ENCODE results near the gene CNTN4. TPM values are rescaled to one million over a fixed set of nuclear protein-coding genes. Genes with fewer than 3 reads are reported as not detected.

CNTN4 gene
- total RNA-seq, 8 experiments from 2014 or later, result 0.31 to 27.6 (median 15.8) TPM

DNA sequence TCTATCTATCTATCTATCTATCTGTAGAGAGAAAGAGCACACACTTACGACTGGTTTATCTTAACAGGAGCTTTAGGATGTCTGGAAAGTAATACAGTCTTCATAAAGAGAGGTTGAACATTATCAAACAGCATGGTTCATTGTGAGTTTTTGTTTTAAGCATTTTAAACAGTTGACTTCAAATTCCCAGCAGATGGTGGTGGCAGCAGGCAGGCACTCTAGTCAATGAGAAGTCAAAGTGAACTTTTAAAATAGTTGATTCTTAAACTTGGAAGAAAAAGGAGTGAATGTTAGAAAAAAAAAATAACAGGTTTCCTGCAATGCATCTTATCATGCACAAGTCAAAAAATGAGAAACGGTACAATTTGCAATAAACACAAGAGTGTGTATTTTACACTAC lies 578.8 kb downstream of the CNTN4 start:
- Histone ChIP-seq H3K4me1 (replicated peaks in 1 of 2) (peaks cover 0 to 3% of the 10 kb centered on the region in 2 donors), H3K4me3 (no peak overlapping the region), H3K27ac (no peak overlapping the region)
- WGBS, 10 experiments, result 22 to 100% (median 46%) methylated on average over 1 to 2 of the region's 2 CpGs; no CpG with 5 or more reads in 2 of the 10 experiments
- in situ Hi-C loops (cut with MboI; ENCODE audit: low pct_unique_long_range_greater_than_20kb in 2 of 9, low sequenced_read_pairs in 9 of 9, unreplicated experiment in 9 of 9), result no loop called here
- ATAC-seq (replicated peaks in 6 of 8), result no peak

DNA sequence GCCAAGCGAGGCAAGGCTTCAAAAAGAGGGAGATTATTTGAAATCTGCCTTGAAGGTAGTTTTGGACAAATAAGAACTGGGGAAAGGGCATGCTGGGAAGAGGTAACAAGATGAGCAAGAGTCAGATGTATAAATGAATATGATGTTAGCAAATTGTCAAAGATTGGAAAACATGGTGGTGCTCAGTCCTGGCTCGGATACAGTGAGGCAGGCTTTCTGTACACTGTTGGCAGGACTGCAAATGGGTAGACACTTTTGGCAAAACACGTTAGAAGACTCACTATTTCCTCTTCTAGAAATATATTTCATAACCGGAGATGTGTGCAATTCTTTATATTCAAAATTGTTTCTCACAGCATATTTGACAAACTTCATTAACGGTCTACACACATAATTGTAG lies 581.6 kb downstream of the CNTN4 start:
- Histone ChIP-seq H3K4me3 (no peak overlapping the region), H3K27ac (no peak overlapping the region), H3K4me1 (replicated peaks in 1 of 2) (peaks cover 3 to 11% of the 10 kb centered on the region in 2 donors)
- in situ Hi-C loops (cut with MboI; ENCODE audit: low pct_unique_long_range_greater_than_20kb in 2 of 9, low sequenced_read_pairs in 9 of 9, unreplicated experiment in 9 of 9), result no loop called here
- no peak for ATAC-seq (replicated peaks in 6 of 8)
- 20 to 100% (median 83%) methylated on average over 1 to 5 of the region's 5 CpGs; no CpG with 5 or more reads in 1 of the 10 experiments for WGBS, 10 experiments

GRCh38 chr3:2684046-2684445 lies 585.4 kb downstream of the CNTN4 start:
- no peak overlapping the region for H3K27ac ChIP-seq
- H3K4me3 ChIP-seq, result no peak overlapping the region
- in situ Hi-C loops (cut with MboI; ENCODE audit: low pct_unique_long_range_greater_than_20kb in 2 of 9, low sequenced_read_pairs in 9 of 9, unreplicated experiment in 9 of 9), result no loop called here
- peaks cover 7 to 18% of the 10 kb centered on the region in 2 donors for H3K4me1 ChIP-seq (replicated peaks in 1 of 2)
- peak in 6 of 8 experiments; percentile 46 to 92 (median 84) for ATAC-seq (replicated peaks in 6 of 8)

DNA sequence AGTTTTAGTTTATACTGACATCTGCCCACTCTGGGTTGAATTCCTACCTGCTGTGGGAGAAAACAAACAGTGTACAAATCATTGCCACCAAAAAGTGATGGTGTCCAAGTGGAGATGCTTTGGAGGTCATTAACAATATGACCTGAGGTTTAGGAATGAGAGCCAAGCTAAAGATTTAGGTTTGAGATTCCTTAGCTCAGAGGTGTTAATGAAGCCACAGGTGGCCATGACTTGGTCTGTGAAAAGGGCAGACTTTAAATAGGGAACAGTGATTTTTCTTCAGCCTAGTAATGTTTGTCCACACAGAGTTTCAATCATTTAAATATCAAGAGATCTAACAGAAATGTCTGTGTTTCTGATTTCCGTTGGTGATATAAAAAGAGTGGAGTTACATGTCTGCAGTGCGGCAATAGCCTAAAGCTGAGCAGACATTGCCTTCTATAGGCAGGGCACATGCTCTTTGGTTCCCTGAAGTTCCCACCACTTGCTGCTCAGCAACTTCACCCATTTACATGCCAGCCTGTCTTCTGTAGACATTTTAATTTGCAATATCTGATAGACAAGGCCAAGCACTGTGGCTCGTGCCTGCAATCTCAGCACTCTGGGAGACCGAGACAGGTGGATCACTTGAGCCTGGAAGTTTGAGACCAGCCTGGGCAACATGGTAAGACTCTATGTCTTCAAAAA lies 588.3 kb downstream of the CNTN4 start:
- WGBS, 10 experiments, result 0 to 50% (median 31%) methylated on average over 1 to 4 of the region's 4 CpGs; no CpG with 5 or more reads in 5 of the 10 experiments
- ATAC-seq (replicated peaks in 6 of 8), result no peak
- in situ Hi-C loops (cut with MboI; ENCODE audit: low pct_unique_long_range_greater_than_20kb in 2 of 9, low sequenced_read_pairs in 9 of 9, unreplicated experiment in 9 of 9), result no loop called here

DNA sequence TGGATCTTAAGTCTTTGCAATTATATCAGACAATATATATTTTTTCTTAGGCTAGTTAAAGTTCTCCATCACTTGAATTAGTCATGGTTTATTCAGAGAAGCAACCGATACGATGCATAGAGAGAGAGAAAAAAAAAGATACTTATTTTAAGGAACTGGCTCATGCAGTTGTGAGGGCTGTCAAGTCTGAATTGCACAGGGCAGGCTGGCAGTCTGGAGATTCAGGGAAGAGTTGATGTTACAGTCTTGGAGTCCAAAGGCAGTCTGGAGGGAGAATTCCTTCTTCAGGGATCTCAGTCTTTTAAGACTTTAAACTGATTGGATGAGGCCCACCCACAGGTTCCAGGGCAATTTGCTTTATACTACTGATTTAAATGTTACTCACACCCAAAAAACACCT lies 598.9 kb downstream of the CNTN4 start:
- Histone ChIP-seq H3K4me3 (no peak overlapping the region), H3K4me1 (replicated peaks in 1 of 2) (no peaks in the 10 kb centered on the region), H3K27ac (no peak overlapping the region)
- in situ Hi-C loops (cut with MboI; ENCODE audit: low pct_unique_long_range_greater_than_20kb in 2 of 9, low sequenced_read_pairs in 9 of 9, unreplicated experiment in 9 of 9), result no loop called here
- WGBS, 10 experiments, result 0 to 100% (median 72%) methylated on average over 2 of the region's 2 CpGs; no CpG with 5 or more reads in 5 of the 10 experiments
- ATAC-seq (replicated peaks in 6 of 8), result no peak

More for the DNA sequence above, 588.3 kb downstream of the CNTN4 start:
- no peak overlapping the region for H3K27ac ChIP-seq
- peaks cover 4 to 18% of the 10 kb centered on the region in 2 donors for H3K4me1 ChIP-seq (replicated peaks in 1 of 2)
- H3K4me3 ChIP-seq, result no peak overlapping the region

DNA sequence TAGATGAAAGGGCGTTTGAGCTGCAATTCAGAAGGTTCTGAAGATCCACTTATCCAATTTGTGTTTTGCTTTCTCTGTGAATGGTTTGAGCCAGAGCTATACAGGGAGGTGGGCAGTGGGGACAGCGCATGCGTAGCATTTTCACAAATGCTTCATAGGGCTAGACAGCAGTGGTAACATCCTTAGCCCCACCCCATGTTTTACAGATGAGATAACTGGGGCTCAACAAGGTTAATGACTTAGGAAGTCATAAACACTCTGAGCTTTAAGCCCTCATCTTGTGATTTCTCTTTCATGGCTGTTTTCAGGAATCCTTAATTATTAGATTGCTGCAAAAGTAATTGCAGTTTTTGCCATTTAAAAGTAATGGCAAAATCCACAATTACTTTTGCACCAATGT lies 602.8 kb downstream of the CNTN4 start:
- Histone ChIP-seq H3K27ac (no peak overlapping the region), H3K4me3 (no peak overlapping the region), H3K4me1 (replicated peaks in 1 of 2) (no peaks in the 10 kb centered on the region)
- in situ Hi-C loops (cut with MboI; ENCODE audit: low pct_unique_long_range_greater_than_20kb in 2 of 9, low sequenced_read_pairs in 9 of 9, unreplicated experiment in 9 of 9), result no loop called here
- 13 to 100% (median 50%) methylated on average over 2 to 3 of the region's 3 CpGs; no CpG with 5 or more reads in 3 of the 10 experiments for WGBS, 10 experiments
- ATAC-seq (replicated peaks in 6 of 8), result no peak

GRCh38 chr3:2706144-2706835 lies 607.6 kb downstream of the CNTN4 start:
- in situ Hi-C loops (cut with MboI; ENCODE audit: low pct_unique_long_range_greater_than_20kb in 2 of 9, low sequenced_read_pairs in 9 of 9, unreplicated experiment in 9 of 9), result no loop called here
- WGBS, 10 experiments, result 26 to 100% (median 78%) methylated on average over 1 to 5 of the region's 5 CpGs
- H3K4me1 ChIP-seq (replicated peaks in 1 of 2), result peaks cover 0 to 3% of the 10 kb centered on the region in 2 donors
- no peak overlapping the region for H3K27ac ChIP-seq
- no peak for ATAC-seq (replicated peaks in 6 of 8)
- H3K4me3 ChIP-seq, result no peak overlapping the region

DNA sequence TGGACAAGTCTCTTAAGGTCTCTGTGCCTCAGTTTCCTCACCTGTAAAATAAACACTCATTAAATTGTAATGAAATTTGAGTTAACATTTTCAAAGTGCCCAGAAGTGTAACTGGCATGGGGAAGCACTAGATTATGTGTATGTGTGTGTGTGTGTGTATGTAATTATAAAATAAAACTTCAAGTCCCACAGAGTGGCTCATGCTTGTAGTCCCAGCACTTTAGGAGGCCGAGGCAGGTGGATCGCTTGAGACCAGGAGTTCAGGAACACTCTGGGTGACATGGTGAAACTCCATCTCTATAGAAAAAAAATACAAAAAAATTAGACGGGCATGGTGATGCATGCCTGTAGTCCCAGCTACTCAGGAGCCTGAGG lies 608.2 kb downstream of the CNTN4 start:
- 79 to 100% (median 80%) methylated on average over 1 to 3 of the region's 3 CpGs; no CpG with 5 or more reads in 5 of the 10 experiments for WGBS, 10 experiments
- ATAC-seq (replicated peaks in 6 of 8), result no peak
- H3K4me3 ChIP-seq, result no peak overlapping the region
- H3K4me1 ChIP-seq (replicated peaks in 1 of 2), result peaks cover 0 to 3% of the 10 kb centered on the region in 2 donors
- in situ Hi-C loops (cut with MboI; ENCODE audit: low pct_unique_long_range_greater_than_20kb in 2 of 9, low sequenced_read_pairs in 9 of 9, unreplicated experiment in 9 of 9), result no loop called here
- H3K27ac ChIP-seq, result no peak overlapping the region

GRCh38 chr3:2711081-2711480 lies 612.4 kb downstream of the CNTN4 start:
- WGBS, 10 experiments, result 0 to 100% (median 82%) methylated on average over 1 to 3 of the region's 3 CpGs
- H3K4me3 ChIP-seq, result no peak overlapping the region
- peaks cover 0 to 3% of the 10 kb centered on the region in 2 donors for H3K4me1 ChIP-seq (replicated peaks in 1 of 2)
- in situ Hi-C loops (cut with MboI; ENCODE audit: low pct_unique_long_range_greater_than_20kb in 2 of 9, low sequenced_read_pairs in 9 of 9, unreplicated experiment in 9 of 9), result no loop called here
- H3K27ac ChIP-seq, result no peak overlapping the region
- ATAC-seq (replicated peaks in 6 of 8), result no peak

DNA sequence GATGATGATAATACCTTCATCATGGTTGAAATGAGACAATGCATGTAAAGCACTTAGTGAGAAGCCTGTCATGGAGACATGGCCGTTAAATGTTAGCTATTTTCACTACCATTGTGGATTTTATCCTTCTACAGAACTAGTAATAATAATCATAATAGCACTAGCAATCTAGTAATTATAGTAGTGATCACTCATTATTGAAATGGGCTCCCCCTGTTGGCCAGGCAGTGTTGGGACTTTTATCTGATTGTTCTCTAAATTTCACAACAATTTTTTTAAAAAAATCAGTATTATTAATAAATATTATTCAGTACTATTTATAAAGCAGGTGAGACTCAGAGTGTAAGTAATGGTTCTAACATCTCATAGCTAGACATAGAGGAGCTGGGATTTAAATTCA lies 615.3 kb downstream of the CNTN4 start:
- no peak overlapping the region for H3K27ac ChIP-seq
- H3K4me1 ChIP-seq (replicated peaks in 1 of 2), result peaks cover 0 to 3% of the 10 kb centered on the region in 2 donors
- WGBS, 10 experiments, result 78 to 100% (median 92%) methylated on average over 1 of the region's 1 CpG; no CpG with 5 or more reads in 6 of the 10 experiments
- in situ Hi-C loops (cut with MboI; ENCODE audit: low pct_unique_long_range_greater_than_20kb in 2 of 9, low sequenced_read_pairs in 9 of 9, unreplicated experiment in 9 of 9), result no loop called here
- H3K4me3 ChIP-seq, result no peak overlapping the region
- ATAC-seq (replicated peaks in 6 of 8), result no peak

DNA sequence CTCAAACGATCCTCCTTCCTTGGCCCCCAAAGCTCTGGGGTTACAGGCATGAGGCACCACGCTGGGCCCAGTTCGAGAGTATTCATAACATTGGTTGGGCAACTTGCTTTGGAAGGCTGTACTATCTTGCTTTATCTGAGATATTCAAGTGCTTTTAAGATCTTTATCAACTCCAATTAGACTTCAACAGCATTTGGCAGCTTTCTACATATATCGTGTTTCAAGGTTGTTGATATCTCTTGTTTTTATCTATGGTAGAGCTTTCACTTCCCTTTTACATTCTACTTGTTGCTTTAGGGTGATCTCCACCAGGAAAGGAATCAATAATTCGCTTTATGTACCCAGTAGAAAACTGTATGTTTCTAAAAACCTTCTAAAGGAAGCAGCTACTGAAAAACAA lies 616.2 kb downstream of the CNTN4 start:
- no peak overlapping the region for H3K27ac ChIP-seq
- no peak for ATAC-seq (replicated peaks in 6 of 8)
- in situ Hi-C loops (cut with MboI; ENCODE audit: low pct_unique_long_range_greater_than_20kb in 2 of 9, low sequenced_read_pairs in 9 of 9, unreplicated experiment in 9 of 9), result no loop called here
- peaks cover 0 to 3% of the 10 kb centered on the region in 2 donors for H3K4me1 ChIP-seq (replicated peaks in 1 of 2)
- no peak overlapping the region for H3K4me3 ChIP-seq
- 0 to 96% (median 75%) methylated on average over 1 to 5 of the region's 5 CpGs; no CpG with 5 or more reads in 1 of the 10 experiments for WGBS, 10 experiments

DNA sequence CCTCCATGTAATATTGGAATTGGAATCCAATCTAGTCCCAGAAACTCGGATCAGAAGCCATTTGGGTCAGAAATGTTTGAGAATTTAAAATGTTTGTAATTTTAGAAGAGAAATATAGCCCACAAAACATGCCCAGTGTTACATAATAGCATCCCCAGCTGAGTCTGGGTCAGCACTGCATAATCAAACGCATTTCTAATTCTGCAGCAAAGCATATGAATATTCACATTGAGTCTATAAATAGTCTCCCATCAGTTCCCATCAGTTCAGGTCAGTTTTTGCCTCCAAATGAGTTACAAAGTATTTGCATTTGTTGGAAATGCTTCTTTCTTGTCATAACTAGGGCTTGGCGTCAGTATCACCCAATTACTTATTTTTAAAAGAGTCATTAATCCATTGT lies 628.4 kb downstream of the CNTN4 start:
- Histone ChIP-seq H3K27ac (peak overlapping the region in 1 of 2 donors; percentile 24), H3K4me1 (replicated peaks in 1 of 2) (peaks cover 13 to 18% of the 10 kb centered on the region in 2 donors), H3K4me3 (no peak overlapping the region)
- 0 to 100% (median 39%) methylated on average over 1 to 2 of the region's 3 CpGs for WGBS, 10 experiments
- ATAC-seq (replicated peaks in 6 of 8), result peak in 7 of 8 experiments; percentile 6 to 96 (median 42)
- in situ Hi-C loops (cut with MboI; ENCODE audit: low pct_unique_long_range_greater_than_20kb in 2 of 9, low sequenced_read_pairs in 9 of 9, unreplicated experiment in 9 of 9), result no loop called here

- Histone ChIP-seq H3K4me1 (replicated peaks in 1 of 2) (peaks cover 13 to 18% of the 10 kb centered on the region in 2 donors), H3K4me3 (no peak overlapping the region), H3K27ac (peak overlapping the region in 1 of 2 donors; percentile 24)
- in situ Hi-C loops (cut with MboI; ENCODE audit: low pct_unique_long_range_greater_than_20kb in 2 of 9, low sequenced_read_pairs in 9 of 9, unreplicated experiment in 9 of 9), result no loop called here
- ATAC-seq (replicated peaks in 6 of 8), result peak in 5 of 8 experiments; percentile 59 to 94 (median 67)
- 0 to 80% (median 29%) methylated on average over 1 to 8 of the region's 8 CpGs for WGBS, 10 experiments
Measured at GRCh38 chr3:2727610-2728318, 629.1 kb downstream of the CNTN4 start.
